WI38 (cell line): ENCODE data around the gene CACTIN.
"Not testable (repeated sequence)": the region's sequence is repeated elsewhere in the genome, so short reads cannot be mapped to it uniquely, and the experiment has no call there.

Experiments
- H3K4me3 ChIP-seq: 2 replicates; pipeline ENCODE4 v1.5.1; 2011; ENCODE audit warnings: low read depth, mild to moderate bottlenecking, control low read depth, low read length
- CTCF ChIP-seq: IDR thresholded peaks from 2 replicates; pipeline ENCODE4 v1.5.1; 2012; ENCODE audit warnings: low read depth, mild to moderate bottlenecking, control low read depth, low read length

CACTIN gene

DNA sequence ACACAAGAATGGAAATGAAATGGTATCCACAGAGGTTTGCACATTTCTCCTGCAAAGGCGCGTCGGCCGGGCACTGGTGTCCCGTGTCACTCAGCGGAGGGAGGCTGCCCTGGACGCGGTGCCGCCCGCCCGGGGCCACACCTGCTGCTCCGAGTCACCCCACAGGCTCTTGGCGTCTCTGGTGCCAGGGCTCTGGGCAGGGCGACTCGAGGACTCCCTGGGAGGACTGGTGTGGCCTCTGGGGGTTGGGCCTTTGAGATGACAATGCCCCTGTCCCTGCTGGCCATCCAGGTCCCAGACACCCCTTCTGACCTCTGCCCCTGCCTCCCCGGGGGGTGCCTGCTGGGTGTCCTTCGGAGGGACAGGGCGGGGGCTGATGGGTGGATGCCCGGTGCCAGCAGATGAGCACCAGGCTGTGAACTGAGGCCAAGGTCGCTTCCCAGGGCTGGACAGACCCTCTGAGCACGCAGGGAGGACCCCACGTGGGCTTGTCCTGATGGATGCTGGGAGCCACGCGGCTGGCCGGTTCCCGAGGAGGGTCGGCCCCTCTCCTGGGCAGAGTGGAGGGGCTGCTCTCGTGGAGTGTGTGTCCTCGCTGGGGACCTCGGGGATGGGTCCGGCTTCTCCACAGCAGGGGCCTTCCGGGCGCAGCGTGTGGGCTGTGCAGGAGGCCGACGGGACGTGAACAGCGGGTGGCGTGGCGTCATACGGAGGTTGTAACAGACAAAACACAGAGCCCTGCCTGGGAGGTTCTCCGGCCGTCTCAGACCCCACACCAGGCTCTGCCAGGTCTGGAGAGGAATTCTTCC lies 4.7 kb upstream of the CACTIN start:
- no peak for TF ChIP-seq CTCF
- no peak overlapping the region for H3K4me3 ChIP-seq

- H3K4me3 ChIP-seq, result not testable (repeated sequence)
Measured at GRCh38 chr19:3628766-3629165, 2.2 kb upstream of the CACTIN start.

DNA sequence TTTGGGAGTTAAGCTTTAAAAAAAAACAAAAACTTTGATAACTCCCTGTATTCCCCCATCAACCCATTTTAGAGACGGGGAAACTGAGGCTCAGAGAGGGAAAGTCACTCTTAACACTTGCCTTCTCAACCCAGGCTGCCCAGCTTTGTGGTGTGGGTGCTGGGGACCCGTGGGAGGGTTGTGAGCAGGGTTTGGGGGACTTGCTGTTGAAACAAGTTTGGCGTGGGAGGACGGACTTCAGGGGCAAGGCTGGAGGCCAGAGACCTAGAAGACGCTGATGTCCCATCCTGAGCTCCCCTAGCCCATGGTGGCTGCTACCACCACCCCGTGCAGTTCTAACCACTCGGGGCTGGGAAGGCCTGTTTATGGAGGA lies 747 bp upstream of the CACTIN start:
- TF ChIP-seq CTCF, result no peak
- peak overlapping the region; percentile 8; the same call in 1 of the 2 replicates for H3K4me3 ChIP-seq

DNA sequence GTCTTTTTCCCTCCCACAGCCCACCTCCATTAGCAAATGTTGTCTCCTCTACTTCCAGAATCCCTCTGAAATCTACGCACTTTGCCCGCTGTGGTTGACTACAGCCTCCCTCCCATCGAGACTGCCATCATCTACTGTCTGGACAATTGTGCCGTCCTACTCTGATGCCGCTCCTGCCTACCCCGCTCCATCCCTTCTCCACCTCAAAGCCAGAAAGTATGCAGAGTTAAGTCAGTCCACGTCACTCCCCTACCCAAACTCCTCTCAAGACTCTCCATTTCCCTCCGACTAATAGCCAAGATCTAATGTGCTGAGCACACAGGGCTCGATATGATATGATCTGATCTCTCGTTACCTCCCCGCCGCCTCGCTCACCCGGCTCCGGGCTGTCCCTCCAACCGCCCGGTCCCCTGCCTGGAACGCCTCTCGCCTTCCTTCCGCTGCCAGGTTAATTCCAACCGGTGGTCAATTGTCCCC lies 556 bp downstream of the CACTIN start:
- TF ChIP-seq CTCF, result no peak
- peak overlapping the region; percentile 97 for H3K4me3 ChIP-seq

- TF ChIP-seq CTCF, result no peak
- no peak overlapping the region for H3K4me3 ChIP-seq
Measured at GRCh38 chr19:3623716-3624115, 2.9 kb downstream of the CACTIN start.

GRCh38 chr19:3622224-3622623 lies 4.4 kb downstream of the CACTIN start:
- TF ChIP-seq CTCF, result no peak
- H3K4me3 ChIP-seq, result no peak overlapping the region

DNA sequence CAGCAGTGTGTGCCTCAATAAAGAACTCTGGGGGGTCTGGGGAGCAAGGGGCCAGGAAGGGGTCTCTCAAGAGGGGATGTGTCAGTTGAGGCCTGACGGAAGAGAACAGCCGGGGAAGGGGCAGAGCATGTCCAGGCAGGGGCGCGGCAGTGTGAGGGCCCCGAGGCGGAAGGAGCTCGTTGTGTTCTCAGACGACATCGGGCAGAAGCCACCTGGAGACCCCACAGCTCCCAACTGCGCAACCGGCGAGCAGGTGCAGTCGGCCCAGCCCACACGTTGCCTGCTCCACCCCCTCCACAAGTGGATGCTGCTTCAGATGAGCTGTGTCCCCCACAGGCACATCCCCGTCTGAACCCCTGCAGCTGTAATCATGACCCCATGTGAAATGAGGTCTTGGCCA lies 4.9 kb downstream of the CACTIN start:
- no peak for TF ChIP-seq CTCF
- no peak overlapping the region for H3K4me3 ChIP-seq
